Mesendoderm (in vitro differentiated cells): Measurements from ENCODE around the gene CEP85.
"Not testable (repeated sequence)": the region's sequence is repeated elsewhere in the genome, so short reads cannot be mapped to it uniquely, and the experiment has no call there.

Experiments
- DNase-seq: peaks from one replicate; pipeline ENCODE4 v3.0.0; 2013
- H2AK5ac ChIP-seq: 2 replicates; pipeline ENCODE4 v1.6.1; 2013; ENCODE audit warnings: low read length, inconsistent platforms
- H2BK120ac ChIP-seq: 2 replicates; pipeline ENCODE4 v1.6.1; 2013; ENCODE audit warnings: low read depth, mild to moderate bottlenecking, low read length, moderate library complexity, mixed read lengths
- H2BK15ac ChIP-seq: replicated peaks from 2 replicates; pipeline ENCODE4 v1.6.1; 2013; ENCODE audit warnings: low read depth, mild to moderate bottlenecking, moderate library complexity
- H2BK5ac ChIP-seq: 2 replicates; pipeline ENCODE4 v1.6.1; 2013; ENCODE audit warnings: low read length, inconsistent platforms
- H3K18ac ChIP-seq: 2 replicates; pipeline ENCODE4 v1.6.1; 2013; ENCODE audit warnings: mild to moderate bottlenecking, low read length, mixed read lengths
- H3K23ac ChIP-seq: one replicate; pipeline ENCODE4 v1.6.1; 2013; ENCODE audit warnings: low read length
- H3K27ac ChIP-seq: 2 replicates; pipeline ENCODE4 v1.5.1; 2013; ENCODE audit warnings: low read depth, mild to moderate bottlenecking, inconsistent platforms, low read length, moderate library complexity
- H3K27me3 ChIP-seq: 2 replicates; pipeline ENCODE4 v1.6.1; 2013; ENCODE audit warnings: low read length, control low read depth, mild to moderate bottlenecking, inconsistent platforms; ENCODE audit not compliant: insufficient read depth, poor library complexity
- H3K36me3 ChIP-seq: 2 replicates; pipeline ENCODE4 v1.6.1; 2013; ENCODE audit warnings: low read length, inconsistent platforms; ENCODE audit not compliant: control insufficient read depth, insufficient read depth
- H3K4ac ChIP-seq: one replicate; pipeline ENCODE4 v1.6.1; 2013; ENCODE audit warnings: low read depth, mild to moderate bottlenecking, low read length, moderate library complexity
- H3K4me1 ChIP-seq: 2 replicates; pipeline ENCODE4 v1.6.1; 2013; ENCODE audit warnings: low read depth, low read length, inconsistent platforms; ENCODE audit not compliant: control insufficient read depth
- H3K4me2 ChIP-seq: 2 replicates; pipeline ENCODE4 v1.6.1; 2013; ENCODE audit warnings: low read length
- H3K4me3 ChIP-seq: 2 replicates; pipeline ENCODE4 v1.5.1; 2013; ENCODE audit warnings: mild to moderate bottlenecking, low read length
- H3K56ac ChIP-seq: one replicate; pipeline ENCODE4 v1.6.1; 2013; ENCODE audit warnings: low read length
- H3K79me1 ChIP-seq: 2 replicates; pipeline ENCODE4 v1.6.1; 2013; ENCODE audit warnings: low read length, inconsistent platforms
- H3K79me2 ChIP-seq: 2 replicates; pipeline ENCODE4 v1.6.1; 2013; ENCODE audit warnings: mild to moderate bottlenecking, low read length; ENCODE audit not compliant: control insufficient read depth, insufficient read depth
- H3K9ac ChIP-seq: 2 replicates; pipeline ENCODE4 v1.6.1; 2013; ENCODE audit warnings: low read length, inconsistent platforms
- H4K5ac ChIP-seq: one replicate; pipeline ENCODE4 v1.6.1; 2013; ENCODE audit warnings: low read length
- H4K8ac ChIP-seq: one replicate; pipeline ENCODE4 v1.6.1; 2013; ENCODE audit warnings: low read depth, mild to moderate bottlenecking, control low read depth, low read length, moderate library complexity
- WGBS: extraction: QIAGEN DNeasy Blood & Tissue Kit; methylation state at CpG from one replicate; pipeline ENCODE4 v1.1.7; 2013; ENCODE audit warnings: low lambda C conversion rate, missing lambda C conversion rate; ENCODE audit not compliant: insufficient coverage; ENCODE audit errors: extremely low coverage; 5-methylcytosine and 5-hydroxymethylcytosine counted together

CEP85 gene

GRCh38 chr1:26302733-26303405 is 68.9 kb downstream of the CEP85 start:
- Histone ChIP-seq H3K4ac (no peak overlapping the region), H3K79me2 (no peaks in the 10 kb centered on the region), H3K4me2 (no peak overlapping the region), H3K18ac (no peak overlapping the region), H4K5ac (no peak overlapping the region), H2AK5ac (no peak overlapping the region), H3K4me3 (no peak overlapping the region), H3K27me3 (no peaks in the 10 kb centered on the region), H3K79me1 (peaks cover 1% of the 10 kb centered on the region), H4K8ac (no peak overlapping the region), H3K36me3 (no peaks in the 10 kb centered on the region), H2BK5ac (no peak overlapping the region), H3K56ac (peak overlapping the region; percentile 42), H3K23ac (no peak overlapping the region), H2BK120ac (no peak overlapping the region), H3K9ac (no peak overlapping the region), H3K27ac (peak overlapping the region; percentile 63), H2BK15ac (no peak overlapping the region), H3K4me1 (peaks cover 7% of the 10 kb centered on the region)
- DNase-seq, result peak; percentile 82
- no CpG with 5 or more reads among the region's 8 CpGs for WGBS

DNA sequence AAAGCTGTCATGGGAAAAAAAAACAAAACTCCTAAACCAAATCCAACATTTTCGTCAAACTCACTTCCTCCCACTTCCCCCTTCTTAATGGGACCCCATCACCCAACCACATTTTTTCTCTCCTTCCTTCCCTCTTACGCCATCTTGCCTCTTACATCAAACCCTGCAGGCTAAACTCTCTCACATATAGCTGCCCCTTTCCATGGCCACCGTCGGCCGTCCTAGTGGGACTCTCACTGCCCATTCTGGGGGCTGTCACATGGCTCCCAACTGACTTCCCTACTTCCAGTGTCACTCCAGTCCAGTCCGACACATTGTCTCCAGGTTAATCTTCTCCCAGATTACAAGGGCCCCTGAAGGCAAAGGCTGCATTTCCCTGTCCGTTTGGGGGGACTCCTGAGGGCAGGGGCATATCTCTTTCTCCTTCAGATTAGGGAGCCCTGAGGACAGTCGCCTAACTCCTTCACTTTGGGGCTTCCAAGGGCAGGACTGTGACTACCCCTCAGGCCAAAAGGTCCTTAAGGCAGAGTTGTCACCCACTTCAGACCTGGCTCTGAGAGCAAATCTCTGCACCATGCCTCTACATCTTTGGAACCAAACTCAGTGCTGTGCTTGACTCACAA is 71.8 kb downstream of the CEP85 start:
- Histone ChIP-seq H2BK15ac (no peak overlapping the region), H2BK5ac (no peak overlapping the region), H2AK5ac (no peak overlapping the region), H3K27me3 (no peaks in the 10 kb centered on the region), H3K9ac (peak overlapping the region; percentile 91), H3K4me2 (peak overlapping the region; percentile 79), H3K36me3 (no peaks in the 10 kb centered on the region), H4K8ac (no peak overlapping the region), H3K79me1 (peaks cover 1% of the 10 kb centered on the region), H3K4me1 (peaks cover 7% of the 10 kb centered on the region), H3K4ac (no peak overlapping the region), H3K23ac (no peak overlapping the region), H3K4me3 (peak overlapping the region; percentile 96), H4K5ac (no peak overlapping the region), H3K27ac (no peak overlapping the region), H3K18ac (no peak overlapping the region), H3K79me2 (no peaks in the 10 kb centered on the region), H2BK120ac (no peak overlapping the region), H3K56ac (peak overlapping the region; percentile 94)
- WGBS, result 100% methylated on average over 1 of the region's 8 CpGs
- DNase-seq, result peak; percentile 51

GRCh38 chr1:26306290-26307229 is 72.6 kb downstream of the CEP85 start, which contains the start of gene UBXN11:
TSS of gene UBXN11 (minus strand) at chr1:26306636. CDS start at chr1:26302883, 3,753 bp downstream.
- Histone ChIP-seq H3K4me3 (peak within 1 kb of the TSS; percentile 96), H2BK15ac (no peak within 1 kb of the TSS), H3K4me1 (peaks cover 7% of the 10 kb centered on the region), H2AK5ac (no peak within 1 kb of the TSS), H3K27ac (no peak within 1 kb of the TSS), H3K23ac (no peak within 1 kb of the TSS), H2BK5ac (no peak within 1 kb of the TSS), H3K18ac (no peak within 1 kb of the TSS), H3K4me2 (peak within 1 kb of the TSS; percentile 93), H3K56ac (peak within 1 kb of the TSS; percentile 94), H3K9ac (peak within 1 kb of the TSS; percentile 91), H4K5ac (peak within 1 kb of the TSS; percentile 93), H3K4ac (no peak within 1 kb of the TSS), H3K36me3 (no peaks in the 10 kb centered on the region), H2BK120ac (no peak within 1 kb of the TSS), H3K79me2 (no peaks in the 10 kb centered on the region), H3K27me3 (no peaks in the 10 kb centered on the region), H3K79me1 (peaks cover 1% of the 10 kb centered on the region), H4K8ac (no peak within 1 kb of the TSS)
- no CpG with 5 or more reads among the region's 51 CpGs for WGBS
- peak; percentile 99 for DNase-seq

- H4K8ac ChIP-seq, result no peak overlapping the region
- DNase-seq, result no peak
- H3K27me3 ChIP-seq, result no peaks in the 10 kb centered on the region
- no CpG with 5 or more reads among the region's 6 CpGs for WGBS
- H3K9ac ChIP-seq, result peak overlapping the region; percentile 87
- H2AK5ac ChIP-seq, result no peak overlapping the region
- H3K27ac ChIP-seq, result no peak overlapping the region
- no peak overlapping the region for H3K23ac ChIP-seq
- no peak overlapping the region for H4K5ac ChIP-seq
- H3K79me1 ChIP-seq, result peaks cover 1% of the 10 kb centered on the region
- no peak overlapping the region for H2BK5ac ChIP-seq
- no peak overlapping the region for H2BK120ac ChIP-seq
- H3K4me2 ChIP-seq, result no peak overlapping the region
- H3K4me1 ChIP-seq, result peaks cover 7% of the 10 kb centered on the region
- H3K79me2 ChIP-seq, result no peaks in the 10 kb centered on the region
- no peak overlapping the region for H3K4me3 ChIP-seq
- H3K4ac ChIP-seq, result no peak overlapping the region
- H3K56ac ChIP-seq, result peak overlapping the region; percentile 84
- no peaks in the 10 kb centered on the region for H3K36me3 ChIP-seq
- no peak overlapping the region for H3K18ac ChIP-seq
- no peak overlapping the region for H2BK15ac ChIP-seq
Measured at GRCh38 chr1:26307363-26307781, 73.4 kb downstream of the CEP85 start.

GRCh38 chr1:26307966-26308899 is 74.2 kb downstream of the CEP85 start:
- H2BK120ac ChIP-seq, H3K36me3 ChIP-seq, H2AK5ac ChIP-seq, H2BK5ac ChIP-seq, H4K5ac ChIP-seq, H3K4me1 ChIP-seq, H3K4ac ChIP-seq, H3K9ac ChIP-seq, H3K18ac ChIP-seq, DNase-seq, H3K4me2 ChIP-seq, H3K27me3 ChIP-seq, H3K23ac ChIP-seq, H3K4me3 ChIP-seq, H3K27ac ChIP-seq, H3K79me1 ChIP-seq, H2BK15ac ChIP-seq, H4K8ac ChIP-seq, H3K79me2 ChIP-seq: not testable (repeated sequence)
- no CpG with 5 or more reads among the region's 21 CpGs for WGBS
- H3K56ac ChIP-seq, result peak overlapping the region; percentile 2
